ENCODE results near the gene C2CD4C.
"Not testable (repeated sequence)": the region's sequence is repeated elsewhere in the genome, so short reads cannot be mapped to it uniquely, and the experiment has no call there.

C2CD4C gene

GRCh38 chr19:408902-409515, at the start of gene C2CD4C:
Gene C2CD4C, minus strand, starts transcription at chr19:409147. Its CDS starts 786 bp downstream, at chr19:408361.
- DNase-seq (ENCODE audit: low spot score), result no peak

- no peak for DNase-seq (ENCODE audit: low spot score)
Observed at GRCh38 chr19:458091-459042, 49.4 kb upstream of the C2CD4C start.

- no peak for DNase-seq (ENCODE audit: low spot score)
Observed at GRCh38 chr19:457636-458035, 48.7 kb upstream of the C2CD4C start.

- DNase-seq (ENCODE audit: low spot score), result no peak
Observed at GRCh38 chr19:456547-457110, 47.7 kb upstream of the C2CD4C start.

- no peak for DNase-seq (ENCODE audit: low spot score)
Observed at GRCh38 chr19:455851-456546, 47.1 kb upstream of the C2CD4C start.

- no peak for DNase-seq (ENCODE audit: low spot score)
Observed at GRCh38 chr19:455031-455705, 46.2 kb upstream of the C2CD4C start.

GRCh38 chr19:453606-454005, 44.7 kb upstream of the C2CD4C start:
- no peak for DNase-seq (ENCODE audit: low spot score)

GRCh38 chr19:452829-453228, 43.9 kb upstream of the C2CD4C start:
- no peak for DNase-seq (ENCODE audit: low spot score)

- not testable (repeated sequence) for DNase-seq (ENCODE audit: low spot score)
Observed at GRCh38 chr19:450912-451481, 42.0 kb upstream of the C2CD4C start.

GRCh38 chr19:449916-450315, 41.0 kb upstream of the C2CD4C start:
- no peak for DNase-seq (ENCODE audit: low spot score)

- no peak for DNase-seq (ENCODE audit: low spot score)
Observed at GRCh38 chr19:447816-448560, 39.0 kb upstream of the C2CD4C start.

- no peak for DNase-seq (ENCODE audit: low spot score)
Observed at GRCh38 chr19:447064-447426, 38.1 kb upstream of the C2CD4C start.

GRCh38 chr19:444677-445210, 35.8 kb upstream of the C2CD4C start:
- DNase-seq (ENCODE audit: low spot score), result no peak

- DNase-seq (ENCODE audit: low spot score), result no peak
Observed at GRCh38 chr19:443005-443404, 34.1 kb upstream of the C2CD4C start.

- no peak for DNase-seq (ENCODE audit: low spot score)
Observed at GRCh38 chr19:442085-442484, 33.1 kb upstream of the C2CD4C start.

- DNase-seq (ENCODE audit: low spot score), result no peak
Observed at GRCh38 chr19:441213-441836, 32.4 kb upstream of the C2CD4C start.

- DNase-seq (ENCODE audit: low spot score), result no peak
Observed at GRCh38 chr19:440391-441212, 31.7 kb upstream of the C2CD4C start.

- no peak for DNase-seq (ENCODE audit: low spot score)
Observed at GRCh38 chr19:439167-439900, 30.4 kb upstream of the C2CD4C start.
